Smooth muscle cell (in vitro differentiated cells): ENCODE data around the gene ONECUT2. TPM values are rescaled to one million over a fixed set of nuclear protein-coding genes. Genes with fewer than 3 reads are reported as not detected.

Experiments
- DNase-seq: peaks from one replicate; lab custom pipeline; 2025; ENCODE audit not compliant: unreplicated experiment; lab: John Stamatoyannopoulos, UW
- H2AFZ ChIP-seq: fragments of 200-600 bp; sonication (generic); 2 replicates; pipeline ENCODE4 v1.6.0; 2016; ENCODE audit warnings: antibody characterized with exemption, low read depth, mild to moderate bottlenecking
- H3F3A ChIP-seq: fragments of 200-600 bp; sonication (generic); 2 replicates; pipeline ENCODE4 v1.6.0; 2017; ENCODE audit warnings: antibody characterized with exemption, low read depth
- H3K27ac ChIP-seq: fragments of 200-600 bp; sonication (generic); 2 replicates; pipeline ENCODE4 v1.5.1; 2016; ENCODE audit warnings: low read depth, mild to moderate bottlenecking
- H3K27me3 ChIP-seq: fragments of 200-600 bp; sonication (generic); 2 replicates; pipeline ENCODE4 v1.6.1; 2016; ENCODE audit warnings: low read depth, mild to moderate bottlenecking
- H3K36me3 ChIP-seq: fragments of 200-600 bp; sonication (generic); 2 replicates; pipeline ENCODE4 v1.5.1; 2016; ENCODE audit warnings: low read depth
- H3K4me1 ChIP-seq: fragments of 200-600 bp; sonication (generic); 2 replicates; pipeline ENCODE4 v1.5.1; 2016; ENCODE audit warnings: low read depth
- H3K4me2 ChIP-seq: fragments of 200-600 bp; sonication (generic); 2 replicates; pipeline ENCODE4 v1.6.0; 2016; ENCODE audit warnings: mild to moderate bottlenecking
- H3K4me3 ChIP-seq: fragments of 200-600 bp; sonication (generic); 2 replicates; pipeline ENCODE4 v1.5.1; 2016; ENCODE audit warnings: mild to moderate bottlenecking
- H3K79me2 ChIP-seq: fragments of 200-600 bp; sonication (generic); 2 replicates; pipeline ENCODE4 v1.6.0; 2016; ENCODE audit warnings: low read depth, mild to moderate bottlenecking
- H3K9ac ChIP-seq: fragments of 200-600 bp; sonication (generic); 2 replicates; pipeline ENCODE4 v1.6.0; 2016; ENCODE audit warnings: low read depth
- H3K9me3 ChIP-seq: fragments of 200-600 bp; sonication (generic); replicated peaks from 2 replicates; pipeline ENCODE4 v1.5.1; 2016; ENCODE audit warnings: low read depth
- H4K20me1 ChIP-seq: fragments of 200-600 bp; sonication (generic); 2 replicates; pipeline ENCODE4 v1.6.0; 2016; ENCODE audit warnings: low read depth
- CTCF ChIP-seq: fragments of 200-600 bp; sonication (generic); IDR thresholded peaks from 2 replicates; pipeline ENCODE4 v1.5.1; 2017; ENCODE audit warnings: borderline replicate concordance, mild to moderate bottlenecking, antibody characterized with exemption; ENCODE audit not compliant: insufficient read depth, poor library complexity, severe bottlenecking
- WGBS: methylation state at CpG from one replicate; pipeline ENCODE4 v1.1.7; 2016; ENCODE audit warnings: low lambda C conversion rate; 5-methylcytosine and 5-hydroxymethylcytosine counted together
- polyA plus RNA-seq: library from polyadenylated mRNA; unstranded; fragments of >200 nt; fragmentation: Nextera tagmentation; extraction: Ambion mirVana; gene quantifications from 2 replicates; pipeline ENCODE4 v1.2.1, GENCODE V29; 2016
- total RNA-seq: library from RNA; depleted of rRNA; stranded (reverse); fragments of >200 nt; gene quantifications from 2 replicates; pipeline ENCODE4 v1.2.3, GENCODE V29; 2014

Gene ONECUT2
- total and polyA plus RNA-seq, 2 experiments from 2014 or later, result 0.04 TPM; not detected in 1

GRCh38 chr18:57527556-57528229 is 92.5 kb downstream of the ONECUT2 start:
- H2AFZ ChIP-seq, result no peak overlapping the region
- H4K20me1 ChIP-seq, result no peaks in the 10 kb centered on the region
- no peaks in the 10 kb centered on the region for H3K36me3 ChIP-seq
- no peaks in the 10 kb centered on the region for H3K79me2 ChIP-seq
- no peak for TF ChIP-seq CTCF
- H3K9ac ChIP-seq, result no peak overlapping the region
- 85% methylated on average over 13 of the region's 13 CpGs for WGBS
- no peak overlapping the region for H3K4me3 ChIP-seq
- no peaks in the 10 kb centered on the region for H3K27me3 ChIP-seq
- H3F3A ChIP-seq, result no peaks in the 10 kb centered on the region
- H3K9me3 ChIP-seq, result no peaks in the 10 kb centered on the region
- H3K4me2 ChIP-seq, result no peak overlapping the region
- DNase-seq, result no peak
- H3K27ac ChIP-seq, result no peak overlapping the region
- peaks cover 1% of the 10 kb centered on the region for H3K4me1 ChIP-seq

DNA sequence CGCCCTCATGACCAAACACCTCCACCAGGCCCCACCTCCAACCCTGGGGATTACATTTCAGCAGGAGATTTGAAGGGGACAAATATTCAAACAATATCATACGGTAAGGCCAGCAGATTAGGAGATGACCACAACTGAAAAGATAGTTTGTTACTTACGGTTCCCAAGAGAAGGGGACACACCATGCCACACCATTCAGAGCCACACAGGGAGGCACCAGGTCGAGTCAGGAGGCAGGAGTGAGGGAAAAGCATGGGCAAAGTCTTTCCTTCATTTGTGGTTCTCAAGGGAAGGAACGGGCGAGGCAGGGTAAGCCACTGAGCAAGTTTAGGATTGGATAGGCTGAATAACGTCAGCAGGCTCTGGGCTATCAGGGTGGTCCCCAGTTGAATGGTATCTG is 94.0 kb downstream of the ONECUT2 start:
- Histone ChIP-seq H3K27me3 (no peaks in the 10 kb centered on the region), H2AFZ (no peak overlapping the region), H3K9ac (no peak overlapping the region), H3K4me2 (no peak overlapping the region), H3K9me3 (no peaks in the 10 kb centered on the region), H3F3A (no peaks in the 10 kb centered on the region), H4K20me1 (no peaks in the 10 kb centered on the region), H3K27ac (no peak overlapping the region), H3K4me1 (peaks cover 14% of the 10 kb centered on the region), H3K79me2 (no peaks in the 10 kb centered on the region), H3K4me3 (no peak overlapping the region), H3K36me3 (no peaks in the 10 kb centered on the region)
- WGBS, result 84% methylated on average over 7 of the region's 7 CpGs
- no peak for DNase-seq
- TF ChIP-seq CTCF, result no peak

- DNase-seq, result no peak
- WGBS, result 58% methylated on average over 16 of the region's 16 CpGs
- H3K4me2 ChIP-seq, result no peak overlapping the region
Measured at GRCh38 chr18:57533006-57533867, 98.1 kb downstream of the ONECUT2 start.

More at GRCh38 chr18:57533006-57533867, 98.1 kb downstream of the ONECUT2 start:
- no peak overlapping the region for H3K9ac ChIP-seq
- no peak for TF ChIP-seq CTCF
- H3K36me3 ChIP-seq, result no peaks in the 10 kb centered on the region
- H3K4me3 ChIP-seq, result no peak overlapping the region
- H4K20me1 ChIP-seq, result no peaks in the 10 kb centered on the region
- H3K4me1 ChIP-seq, result peaks cover 16% of the 10 kb centered on the region
- no peak overlapping the region for H2AFZ ChIP-seq
- H3K9me3 ChIP-seq, result no peaks in the 10 kb centered on the region
- no peaks in the 10 kb centered on the region for H3K79me2 ChIP-seq
- no peak overlapping the region for H3K27ac ChIP-seq
- H3K27me3 ChIP-seq, result no peaks in the 10 kb centered on the region
- H3F3A ChIP-seq, result no peaks in the 10 kb centered on the region
